GM12878 (cell line): ENCODE results near the gene JAKMIP1. TPM values are rescaled to one million over a fixed set of nuclear protein-coding genes. Genes with fewer than 3 reads are reported as not detected.

Source experiments
- ATAC-seq: fragments of 200-7000 bp; cut with Tn5 transposase; 3 replicates; pipeline ENCODE4 v1.9.1; 2020; ENCODE audit warnings: mild to moderate bottlenecking, moderate library complexity
- BruUV-seq: library from RNA; stranded (reverse); fragments of 400-500 nt; replicated peaks from 2 replicates; lab custom pipeline; 2021; lab: Mats Ljungman, UMichigan
- CTCF ChIA-PET: fragments of 300-600 bp; sonication (Branson Sonifier 250); formaldehyde crosslinking; extraction: SDS; loops from one replicate; lab custom pipeline; 2021; ENCODE audit warnings: inconsistent platforms; lab: Yijun Ruan, JAX
- POLR2A ChIA-PET: fragments of 350-600 bp; formaldehyde crosslinking; extraction: SDS; loops from one replicate; lab custom pipeline; 2021; ENCODE audit warnings: inconsistent platforms; lab: Charles Lee
- RAD21 ChIA-PET: fragments of 300-600 bp; sonication (Branson Sonifier 250); formaldehyde crosslinking; loops from one replicate; lab custom pipeline; 2023; ENCODE audit warnings: antibody characterized with exemption; ENCODE audit not compliant: unreplicated experiment; lab: Charles Lee
- SMC1A ChIA-PET: fragments of 300-600 bp; sonication (Branson Sonifier 250); formaldehyde crosslinking; loops from one replicate; lab custom pipeline; 2023; ENCODE audit not compliant: unreplicated experiment, uncharacterized antibody; lab: Charles Lee
- DNase-seq: peaks from one replicate; pipeline ENCODE4 v3.0.0-alpha.2; 2011; ENCODE audit warnings: low read depth, low spot score
- FAIRE-seq: peaks from 3 replicates; lab custom pipeline; 2011; peaks lifted over from hg19 to GRCh38; lab: Jason Lieb, UNC
- H2AFZ ChIP-seq: 2 replicates; pipeline ENCODE4 v1.6.0; 2011; ENCODE audit warnings: low read depth, low read length, control low read depth; ENCODE audit not compliant: control insufficient read depth
- H3K27ac ChIP-seq: 2 replicates; pipeline ENCODE4 v1.5.1; 2011; ENCODE audit warnings: control low read depth; ENCODE audit not compliant: control insufficient read depth, insufficient read depth
- H3K27me3 ChIP-seq, 2 experiments: replicated peaks in 1 of 2; 2 replicates each; pipeline versions ENCODE4 v1.6.0 to v1.6.1; 2011; ENCODE audit warnings: low read length in 1 of 2; ENCODE audit not compliant: control insufficient read depth in 2 of 2, insufficient read depth in 2 of 2
- H3K36me3 ChIP-seq, 2 experiments: 2 replicates each; pipeline ENCODE4 v1.5.1; 2011; ENCODE audit warnings: low read length in 1 of 2; ENCODE audit not compliant: control insufficient read depth in 2 of 2, insufficient read depth in 2 of 2
- H3K4me1 ChIP-seq: 2 replicates; pipeline ENCODE4 v1.6.1; 2011; ENCODE audit warnings: mild to moderate bottlenecking, low read length, moderate library complexity, mixed read lengths; ENCODE audit not compliant: control insufficient read depth, insufficient read depth
- H3K4me2 ChIP-seq: 2 replicates; pipeline ENCODE4 v1.6.0; 2011; ENCODE audit warnings: control low read depth; ENCODE audit not compliant: control insufficient read depth, insufficient read depth
- H3K4me3 ChIP-seq: fragments of 200-600 bp; sonication (generic); 2 replicates; pipeline ENCODE4 v1.5.1; 2016
- H3K79me2 ChIP-seq: 2 replicates; pipeline ENCODE4 v1.6.0; 2011; ENCODE audit warnings: low read length; ENCODE audit not compliant: control insufficient read depth, insufficient read depth
- H3K9ac ChIP-seq: 2 replicates; pipeline ENCODE4 v1.8.0; 2011; ENCODE audit warnings: low read length, control low read depth, mixed read lengths; ENCODE audit not compliant: control insufficient read depth, insufficient read depth
- H3K9me3 ChIP-seq: replicated peaks from 3 replicates; pipeline ENCODE4 v1.5.1; 2011; ENCODE audit warnings: mild to moderate bottlenecking, low read length; ENCODE audit not compliant: control insufficient read depth, insufficient read depth
- H4K20me1 ChIP-seq: 2 replicates; pipeline ENCODE4 v1.6.0; 2011; ENCODE audit not compliant: control insufficient read depth, insufficient read depth
- BCLAF1 ChIP-seq: fragments of 450-650 bp; IDR thresholded peaks from 2 replicates; pipeline ENCODE4 v1.6.1; 2017; ENCODE audit warnings: antibody characterized with exemption, mild to moderate bottlenecking, moderate library complexity
- EGR1 ChIP-seq, 2 experiments: IDR thresholded peaks; 1 replicate in 1 of 2; 2 replicates in 1 of 2; pipeline ENCODE4 v1.6.1; 2011 to 2012; ENCODE audit warnings: low read depth in 2 of 2, low read length in 2 of 2, borderline replicate concordance in 1 of 2, mild to moderate bottlenecking in 1 of 2, moderate library complexity in 1 of 2
- HDAC6 ChIP-seq: fragments of 200-600 bp; sonication (generic); IDR thresholded peaks from one replicate; pipeline ENCODE4 v1.8.0; 2017; ENCODE audit warnings: antibody characterized with exemption; ENCODE audit not compliant: unreplicated experiment
- JUNB ChIP-seq: IDR thresholded peaks from 2 replicates; pipeline ENCODE4 v1.6.1; 2016; ENCODE audit warnings: antibody characterized with exemption, mild to moderate bottlenecking
- KLF5 ChIP-seq: fragments of 450-650 bp; IDR thresholded peaks from 2 replicates; pipeline ENCODE4 v1.6.1; 2014; ENCODE audit warnings: mild to moderate bottlenecking; ENCODE audit not compliant: partially characterized antibody
- PKNOX1 ChIP-seq: fragments of 450-650 bp; IDR thresholded peaks from 2 replicates; pipeline ENCODE4 v1.6.1; 2016; ENCODE audit warnings: mild to moderate bottlenecking
- SPI1 ChIP-seq: IDR thresholded peaks from 2 replicates; pipeline ENCODE4 v1.6.1; 2011; ENCODE audit warnings: low read depth, mild to moderate bottlenecking, low read length, moderate library complexity, borderline replicate concordance; ENCODE audit not compliant: insufficient read depth
- WGBS: methylation state at CpG from one replicate; pipeline ENCODE4 v1.1.6; 2016; ENCODE audit warnings: low lambda C conversion rate; ENCODE audit not compliant: insufficient replicate concordance, insufficient coverage; ENCODE audit errors: missing lambda C conversion rate; 5-methylcytosine and 5-hydroxymethylcytosine counted together
- in situ Hi-C: fragments of 300-500 bp; cut with MboI; formaldehyde crosslinking; loops from 9 replicates; pipeline ENCODE4 v1.14.3; 2018; ENCODE audit warnings: mixed read lengths
- intact Hi-C: fragments of 100-400 bp; cut with micrococcal nuclease; formaldehyde crosslinking; loops from one replicate; pipeline ENCODE4 v1.14.2; 2022; ENCODE audit not compliant: unreplicated experiment
- polyA plus RNA-seq, 11 experiments: library from polyadenylated mRNA; depleted of rRNA in 4 of 11; unstranded in 6 of 11; stranded (reverse) in 5 of 11; fragments of >200 nt; fragmentation: Nextera tagmentation in 4 of 11; fragmentation: Illumina TruSeq in 1 of 11; extraction: Ambion mirVana in 4 of 11; extraction: Trizol in 1 of 11; gene quantifications; 1 replicate in 1 of 11; 2 replicates in 10 of 11; pipeline versions ENCODE4 v1.2.1 to v1.2.3, GENCODE V29; 2011 to 2016; ENCODE audit warnings: inconsistent platforms in 2 of 11, missing spikeins in 2 of 11, low read depth in 1 of 11
- total RNA-seq, 4 experiments: library from RNA; depleted of rRNA in 3 of 4; stranded (reverse); fragments of >200 nt in 3 of 4; fragmentation: Illumina TruSeq in 1 of 4; extraction: Trizol in 1 of 4; gene quantifications; 2 replicates each; pipeline versions ENCODE4 v1.2.1 to v1.2.3, GENCODE V29; 2013 to 2021
- TF ChIP-seq, protein P1 (sequence below): IDR thresholded peaks from 2 replicates; pipeline ENCODE4 v1.6.1; 2011; ENCODE audit warnings: mild to moderate bottlenecking, low read depth, low read length, moderate library complexity; ENCODE audit not compliant: insufficient replicate concordance
- TF ChIP-seq, protein P2 (sequence below): fragments of 450-650 bp; IDR thresholded peaks from 2 replicates; pipeline ENCODE4 v1.6.1; 2017; ENCODE audit warnings: mild to moderate bottlenecking, low read depth, inconsistent platforms; ENCODE audit not compliant: poor library complexity, severe bottlenecking
- TF ChIP-seq, protein P3 (sequence below): fragments of 450-650 bp; IDR thresholded peaks from 2 replicates; pipeline ENCODE4 v1.6.1; 2017; ENCODE audit warnings: low read depth, mild to moderate bottlenecking, moderate library complexity

JAKMIP1 gene
- total and polyA plus RNA-seq, 10 of the 15 experiments (the other 5 are each of a cell fraction or from before 2014, with no cell fraction given): 0.52 to 16.7 (median 12.3) TPM

DNA sequence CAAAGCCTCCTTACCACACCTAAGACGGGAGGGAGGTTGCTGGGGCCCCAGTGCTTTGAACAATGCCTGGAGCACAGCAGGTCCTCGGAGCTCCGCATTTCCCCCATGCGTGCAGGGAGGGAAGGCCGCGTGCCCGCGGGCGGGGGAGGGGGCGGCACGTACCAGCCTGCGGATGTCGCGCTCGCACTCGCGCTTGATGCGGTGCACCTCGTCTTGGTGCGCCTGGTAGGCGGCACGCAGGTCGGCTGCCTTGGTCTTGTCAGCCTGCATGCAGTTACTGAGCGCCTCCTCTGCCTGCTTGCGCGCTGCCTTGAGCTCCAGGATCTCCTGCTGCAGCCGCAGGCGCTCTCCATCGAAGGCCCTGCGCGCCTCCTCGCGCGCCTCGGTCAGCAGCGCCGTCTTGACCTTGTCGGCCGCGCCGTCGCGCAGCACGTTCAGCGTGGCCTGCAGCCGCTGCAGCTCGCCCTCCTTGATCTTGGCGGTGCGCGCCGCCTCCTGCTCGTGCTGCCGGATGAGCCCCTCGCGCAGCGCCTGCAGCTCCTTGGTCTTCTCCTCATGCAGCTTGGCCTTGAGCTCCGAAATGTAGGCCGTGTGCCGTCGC, 94.9 kb downstream of the JAKMIP1 start (continued):
- TF ChIP-seq BCLAF1: no peak

DNA sequence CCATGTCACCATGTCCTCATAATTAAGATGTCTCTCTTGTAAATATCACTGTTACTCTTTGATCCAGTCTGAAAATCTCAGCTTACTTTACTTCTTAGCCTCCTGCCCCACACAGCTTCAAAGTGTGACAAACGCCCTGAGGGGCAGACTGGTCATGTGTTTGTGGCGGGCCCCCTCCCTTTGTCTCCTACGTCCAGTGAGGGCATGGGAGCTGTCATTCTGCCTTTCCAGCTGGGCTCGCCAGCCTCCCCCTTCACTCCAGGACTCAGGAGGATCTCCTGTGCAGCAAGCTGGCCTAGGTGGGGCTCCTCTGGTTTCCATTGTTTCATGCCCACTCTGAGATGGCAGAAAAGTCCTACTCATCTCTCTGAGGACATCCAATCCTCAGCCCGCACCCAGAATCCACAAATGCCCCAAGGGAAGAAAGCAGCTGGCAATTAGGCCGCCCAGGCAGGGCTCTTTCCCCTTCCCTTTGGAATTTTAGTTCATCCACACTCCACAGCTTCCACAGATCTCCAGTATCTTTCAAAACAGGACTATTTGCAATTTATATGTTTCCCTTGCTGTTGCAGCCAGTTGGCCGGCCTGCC, 95.7 kb downstream of the JAKMIP1 start:
- 65% methylated on average over 7 of the region's 7 CpGs for WGBS
- BruUV-seq: no TSS peak
- no peaks in the 10 kb centered on the region for H3K9me3 ChIP-seq
- in situ Hi-C loops (no loop called here), intact Hi-C loops (no loop called here)
- H3K4me3 ChIP-seq: no peak overlapping the region
- no peaks in the 10 kb centered on the region for H3K79me2 ChIP-seq
- SMC1A ChIA-PET: no interaction called here
- DNase-seq: no peak
- H3K36me3 ChIP-seq: no peaks in the 10 kb centered on the region; a peak in 3 of 4 replicates
- H3K27me3 ChIP-seq: no peaks in the 10 kb centered on the region
- ATAC-seq: no peak
- no peak overlapping the region for H3K9ac ChIP-seq
- RAD21 ChIA-PET: no interaction called here
- no peak overlapping the region for H3K27ac ChIP-seq
- CTCF ChIA-PET: interaction anchor here (0.7 to 1.0 kb wide), 2 partner anchors 107 to 165 kb away, joined by 3 read pairs; no protein-coding TSS in a partner anchor
- TF ChIP-seq, protein P1, sequence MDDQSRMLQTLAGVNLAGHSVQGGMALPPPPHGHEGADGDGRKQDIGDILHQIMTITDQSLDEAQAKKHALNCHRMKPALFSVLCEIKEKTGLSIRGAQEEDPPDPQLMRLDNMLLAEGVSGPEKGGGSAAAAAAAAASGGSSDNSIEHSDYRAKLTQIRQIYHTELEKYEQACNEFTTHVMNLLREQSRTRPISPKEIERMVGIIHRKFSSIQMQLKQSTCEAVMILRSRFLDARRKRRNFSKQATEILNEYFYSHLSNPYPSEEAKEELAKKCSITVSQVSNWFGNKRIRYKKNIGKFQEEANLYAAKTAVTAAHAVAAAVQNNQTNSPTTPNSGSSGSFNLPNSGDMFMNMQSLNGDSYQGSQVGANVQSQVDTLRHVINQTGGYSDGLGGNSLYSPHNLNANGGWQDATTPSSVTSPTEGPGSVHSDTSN: no peak
- TF ChIP-seq PKNOX1 (no peak), SPI1 (no peak), KLF5 (no peak), EGR1 (IDR thresholded peaks at IDR 0.05; ENCODE audit: borderline replicate concordance in 1 of 2, low read depth in 2 of 2, low read length in 2 of 2) (no peak), HDAC6 (no peak), JUNB (no peak)
- TF ChIP-seq, protein P2, sequence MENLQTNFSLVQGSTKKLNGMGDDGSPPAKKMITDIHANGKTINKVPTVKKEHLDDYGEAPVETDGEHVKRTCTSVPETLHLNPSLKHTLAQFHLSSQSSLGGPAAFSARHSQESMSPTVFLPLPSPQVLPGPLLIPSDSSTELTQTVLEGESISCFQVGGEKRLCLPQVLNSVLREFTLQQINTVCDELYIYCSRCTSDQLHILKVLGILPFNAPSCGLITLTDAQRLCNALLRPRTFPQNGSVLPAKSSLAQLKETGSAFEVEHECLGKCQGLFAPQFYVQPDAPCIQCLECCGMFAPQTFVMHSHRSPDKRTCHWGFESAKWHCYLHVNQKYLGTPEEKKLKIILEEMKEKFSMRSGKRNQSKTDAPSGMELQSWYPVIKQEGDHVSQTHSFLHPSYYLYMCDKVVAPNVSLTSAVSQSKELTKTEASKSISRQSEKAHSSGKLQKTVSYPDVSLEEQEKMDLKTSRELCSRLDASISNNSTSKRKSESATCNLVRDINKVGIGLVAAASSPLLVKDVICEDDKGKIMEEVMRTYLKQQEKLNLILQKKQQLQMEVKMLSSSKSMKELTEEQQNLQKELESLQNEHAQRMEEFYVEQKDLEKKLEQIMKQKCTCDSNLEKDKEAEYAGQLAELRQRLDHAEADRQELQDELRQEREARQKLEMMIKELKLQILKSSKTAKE: no peak
- TF ChIP-seq, protein P3, sequence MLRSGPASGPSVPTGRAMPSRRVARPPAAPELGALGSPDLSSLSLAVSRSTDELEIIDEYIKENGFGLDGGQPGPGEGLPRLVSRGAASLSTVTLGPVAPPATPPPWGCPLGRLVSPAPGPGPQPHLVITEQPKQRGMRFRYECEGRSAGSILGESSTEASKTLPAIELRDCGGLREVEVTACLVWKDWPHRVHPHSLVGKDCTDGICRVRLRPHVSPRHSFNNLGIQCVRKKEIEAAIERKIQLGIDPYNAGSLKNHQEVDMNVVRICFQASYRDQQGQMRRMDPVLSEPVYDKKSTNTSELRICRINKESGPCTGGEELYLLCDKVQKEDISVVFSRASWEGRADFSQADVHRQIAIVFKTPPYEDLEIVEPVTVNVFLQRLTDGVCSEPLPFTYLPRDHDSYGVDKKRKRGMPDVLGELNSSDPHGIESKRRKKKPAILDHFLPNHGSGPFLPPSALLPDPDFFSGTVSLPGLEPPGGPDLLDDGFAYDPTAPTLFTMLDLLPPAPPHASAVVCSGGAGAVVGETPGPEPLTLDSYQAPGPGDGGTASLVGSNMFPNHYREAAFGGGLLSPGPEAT: no peak
- no peak overlapping the region for H2AFZ ChIP-seq
- POLR2A ChIA-PET: no interaction called here
- no peak for FAIRE-seq
- H3K4me2 ChIP-seq: no peak overlapping the region
- no peaks in the 10 kb centered on the region for H3K4me1 ChIP-seq
- no peaks in the 10 kb centered on the region for H4K20me1 ChIP-seq
